ENCODE measurements around the gene CSNK1D.

CSNK1D gene

DNA sequence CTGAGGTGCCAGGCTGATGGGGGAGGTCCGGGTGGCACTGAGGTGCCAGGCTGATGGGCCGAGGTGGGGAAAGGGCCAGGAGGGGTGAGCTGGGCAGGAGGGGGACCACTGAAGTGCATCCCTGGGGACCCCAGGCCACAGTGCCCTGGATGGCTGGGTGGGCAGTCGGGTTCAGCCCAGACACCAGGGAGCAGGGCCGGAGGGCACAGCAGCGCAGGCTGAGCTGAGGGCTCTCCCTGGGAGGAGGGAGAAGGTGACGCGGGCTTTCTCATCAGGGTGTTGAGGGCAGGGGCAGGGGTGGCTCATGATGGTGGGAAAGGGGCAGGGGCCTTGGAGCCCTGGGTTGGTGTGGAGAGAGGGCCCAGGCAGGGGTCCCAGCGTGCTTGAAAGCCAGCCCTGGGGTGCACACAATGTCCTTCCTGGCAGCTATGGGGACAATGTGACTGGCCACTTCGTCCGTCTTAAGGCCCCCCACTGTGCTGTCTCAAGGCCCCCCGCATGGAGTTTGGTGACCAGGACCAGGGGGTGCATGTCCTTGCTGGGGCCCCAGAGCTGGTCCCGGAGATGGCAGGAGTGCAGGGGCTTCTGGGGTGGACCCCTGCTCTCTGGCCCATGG lies 27.9 kb upstream of the CSNK1D start:
- Histone ChIP-seq H3K14ac (ENCODE audit: low read length) (no peak overlapping the region), H3K79me2 (ENCODE audit: control insufficient read depth, insufficient read depth, low read length, poor library complexity) (no peaks in the 10 kb centered on the region), H2BK12ac (ENCODE audit: low read length) (no peak overlapping the region), H4K91ac (ENCODE audit: low read depth, low read length) (no peak overlapping the region), H2BK120ac (ENCODE audit: insufficient read depth, low read length, poor library complexity) (no peak overlapping the region), H3K4me3 (ENCODE audit: low read depth, low read length) (no peak overlapping the region), H3K18ac (ENCODE audit: low read length) (no peak overlapping the region), H3K27ac (ENCODE audit: low read depth, low read length) (no peak overlapping the region), H3K9ac (ENCODE audit: low read length) (no peak overlapping the region), H3K4ac (ENCODE audit: low read depth, low read length) (no peak overlapping the region), H3K4me2 (ENCODE audit: low read length) (no peak overlapping the region), H2AFZ (ENCODE audit: insufficient read depth, low read length, poor library complexity) (no peak overlapping the region), H3K79me1 (ENCODE audit: low read length) (no peaks in the 10 kb centered on the region), H3K9me3 (ENCODE audit: insufficient read depth, low read depth, low read length) (no peaks in the 10 kb centered on the region), H2BK5ac (ENCODE audit: low read depth, low read length, poor library complexity) (no peak overlapping the region), H2AK5ac (ENCODE audit: low read length) (no peak overlapping the region), H3K23ac (ENCODE audit: low read length) (no peak overlapping the region), H3K27me3 (ENCODE audit: insufficient read depth, low read length) (no peaks in the 10 kb centered on the region), H3K4me1 (ENCODE audit: control insufficient read depth in 1 of 2, insufficient read depth in 2 of 2, low read length in 2 of 2) (peaks cover 0 to 2% of the 10 kb centered on the region in 2 experiments), H3K36me3 (ENCODE audit: control insufficient read depth in 1 of 2, insufficient read depth in 2 of 2, low read length in 2 of 2) (no peaks in the 10 kb centered on the region), H4K12ac (ENCODE audit: low read depth, low read length) (no peak overlapping the region), H4K8ac (ENCODE audit: low read depth, low read length) (no peak overlapping the region)
- WGBS (ENCODE audit: extremely low coverage, insufficient coverage, insufficient read length), result no CpG with 5 or more reads among the region's 12 CpGs
- DNase-seq, result no peak

DNA sequence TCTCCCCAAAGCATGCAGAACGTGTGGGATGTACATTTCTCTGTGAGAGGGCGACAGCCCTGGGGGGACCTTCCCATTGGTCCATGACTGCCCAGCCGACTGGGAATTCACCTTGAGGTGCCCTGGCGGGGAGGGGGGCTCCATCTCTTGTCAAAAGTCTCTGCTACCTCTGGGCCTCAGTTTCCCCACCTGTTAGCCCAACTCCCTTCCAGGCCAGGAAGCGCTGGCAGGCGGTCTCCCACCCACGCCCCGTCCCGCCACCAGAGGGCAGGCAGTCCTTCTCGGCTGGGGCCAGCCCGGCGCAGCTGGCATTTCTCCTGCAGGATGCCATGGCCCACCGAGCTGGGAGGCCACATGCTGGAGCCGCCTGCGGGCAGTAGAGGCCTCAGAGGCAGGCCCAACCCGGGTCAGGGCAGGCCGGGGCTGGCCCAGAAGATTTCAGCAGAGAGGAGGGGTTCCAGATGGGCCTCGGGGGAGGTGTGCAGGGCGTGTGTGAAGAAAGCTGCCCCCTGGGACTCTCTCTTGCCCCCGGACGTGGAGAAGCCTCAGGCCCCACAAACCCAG lies 27.3 kb upstream of the CSNK1D start:
- no peak overlapping the region for H3K14ac ChIP-seq (ENCODE audit: low read length)
- H2BK120ac ChIP-seq (ENCODE audit: insufficient read depth, low read length, poor library complexity), result no peak overlapping the region
- no peaks in the 10 kb centered on the region for H3K36me3 ChIP-seq (ENCODE audit: control insufficient read depth in 1 of 2, insufficient read depth in 2 of 2, low read length in 2 of 2)
- peak; percentile 30 to 56 for DNase-seq
- WGBS (ENCODE audit: extremely low coverage, insufficient coverage, insufficient read length), result no CpG with 5 or more reads among the region's 21 CpGs
- no peak overlapping the region for H3K23ac ChIP-seq (ENCODE audit: low read length)
- no peak overlapping the region for H3K9ac ChIP-seq (ENCODE audit: low read length)
- H2BK5ac ChIP-seq (ENCODE audit: low read depth, low read length, poor library complexity), result no peak overlapping the region
- no peak overlapping the region for H3K27ac ChIP-seq (ENCODE audit: low read depth, low read length)
- no peak overlapping the region for H4K91ac ChIP-seq (ENCODE audit: low read depth, low read length)
- no peak overlapping the region for H4K12ac ChIP-seq (ENCODE audit: low read depth, low read length)
- H3K4ac ChIP-seq (ENCODE audit: low read depth, low read length), result no peak overlapping the region
- H3K9me3 ChIP-seq (ENCODE audit: insufficient read depth, low read depth, low read length), result no peaks in the 10 kb centered on the region
- H2BK12ac ChIP-seq (ENCODE audit: low read length), result no peak overlapping the region
- H3K27me3 ChIP-seq (ENCODE audit: insufficient read depth, low read length), result no peaks in the 10 kb centered on the region
- no peak overlapping the region for H3K18ac ChIP-seq (ENCODE audit: low read length)
- peaks cover 0 to 2% of the 10 kb centered on the region in 2 experiments for H3K4me1 ChIP-seq (ENCODE audit: control insufficient read depth in 1 of 2, insufficient read depth in 2 of 2, low read length in 2 of 2)
- H2AFZ ChIP-seq (ENCODE audit: insufficient read depth, low read length, poor library complexity), result no peak overlapping the region
- no peak overlapping the region for H3K4me3 ChIP-seq (ENCODE audit: low read depth, low read length)
- H3K79me2 ChIP-seq (ENCODE audit: control insufficient read depth, insufficient read depth, low read length, poor library complexity), result no peaks in the 10 kb centered on the region
- H2AK5ac ChIP-seq (ENCODE audit: low read length), result no peak overlapping the region
- H3K79me1 ChIP-seq (ENCODE audit: low read length), result no peaks in the 10 kb centered on the region
- H3K4me2 ChIP-seq (ENCODE audit: low read length), result no peak overlapping the region
- no peak overlapping the region for H4K8ac ChIP-seq (ENCODE audit: low read depth, low read length)

DNA sequence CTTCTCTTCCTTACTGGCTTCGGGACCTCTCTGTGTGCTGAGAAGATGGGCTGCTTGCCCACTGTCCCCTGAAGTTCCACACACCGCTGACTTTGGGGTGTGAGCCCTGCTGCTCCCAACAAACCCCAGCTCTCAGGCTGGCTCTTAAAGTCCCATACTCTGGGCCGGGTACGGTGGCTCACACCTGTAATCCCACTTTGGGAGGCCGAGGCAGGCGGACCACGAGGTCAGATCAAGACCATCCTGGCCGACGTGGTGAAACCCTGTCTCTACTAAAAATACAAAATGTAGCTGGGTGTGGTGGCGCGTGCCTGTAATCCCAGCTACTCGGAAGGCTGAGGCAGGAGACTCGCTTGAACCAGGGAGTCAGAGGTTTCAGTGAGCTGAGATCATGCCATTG lies 26.7 kb upstream of the CSNK1D start:
- no peaks in the 10 kb centered on the region for H3K79me2 ChIP-seq (ENCODE audit: control insufficient read depth, insufficient read depth, low read length, poor library complexity)
- no peaks in the 10 kb centered on the region for H3K27me3 ChIP-seq (ENCODE audit: insufficient read depth, low read length)
- no CpG with 5 or more reads among the region's 13 CpGs for WGBS (ENCODE audit: extremely low coverage, insufficient coverage, insufficient read length)
- no peak overlapping the region for H3K4me2 ChIP-seq (ENCODE audit: low read length)
- no peak overlapping the region for H3K4me3 ChIP-seq (ENCODE audit: low read depth, low read length)
- DNase-seq, result no peak
- no peaks in the 10 kb centered on the region for H3K36me3 ChIP-seq (ENCODE audit: control insufficient read depth in 1 of 2, insufficient read depth in 2 of 2, low read length in 2 of 2)
- H3K14ac ChIP-seq (ENCODE audit: low read length), result no peak overlapping the region
- H4K8ac ChIP-seq (ENCODE audit: low read depth, low read length), result no peak overlapping the region
- no peak overlapping the region for H4K12ac ChIP-seq (ENCODE audit: low read depth, low read length)
- H3K4ac ChIP-seq (ENCODE audit: low read depth, low read length), result no peak overlapping the region
- H3K27ac ChIP-seq (ENCODE audit: low read depth, low read length), result no peak overlapping the region
- H3K18ac ChIP-seq (ENCODE audit: low read length), result no peak overlapping the region
- H2BK12ac ChIP-seq (ENCODE audit: low read length), result no peak overlapping the region
- H2AFZ ChIP-seq (ENCODE audit: insufficient read depth, low read length, poor library complexity), result no peak overlapping the region
- no peak overlapping the region for H3K23ac ChIP-seq (ENCODE audit: low read length)
- no peak overlapping the region for H3K9ac ChIP-seq (ENCODE audit: low read length)
- no peaks in the 10 kb centered on the region for H3K79me1 ChIP-seq (ENCODE audit: low read length)
- H2AK5ac ChIP-seq (ENCODE audit: low read length), result no peak overlapping the region
- no peak overlapping the region for H2BK5ac ChIP-seq (ENCODE audit: low read depth, low read length, poor library complexity)
- H3K9me3 ChIP-seq (ENCODE audit: insufficient read depth, low read depth, low read length), result no peaks in the 10 kb centered on the region
- H3K4me1 ChIP-seq (ENCODE audit: control insufficient read depth in 1 of 2, insufficient read depth in 2 of 2, low read length in 2 of 2), result peaks cover 0 to 2% of the 10 kb centered on the region in 2 experiments
- no peak overlapping the region for H2BK120ac ChIP-seq (ENCODE audit: insufficient read depth, low read length, poor library complexity)
- H4K91ac ChIP-seq (ENCODE audit: low read depth, low read length), result no peak overlapping the region

DNA sequence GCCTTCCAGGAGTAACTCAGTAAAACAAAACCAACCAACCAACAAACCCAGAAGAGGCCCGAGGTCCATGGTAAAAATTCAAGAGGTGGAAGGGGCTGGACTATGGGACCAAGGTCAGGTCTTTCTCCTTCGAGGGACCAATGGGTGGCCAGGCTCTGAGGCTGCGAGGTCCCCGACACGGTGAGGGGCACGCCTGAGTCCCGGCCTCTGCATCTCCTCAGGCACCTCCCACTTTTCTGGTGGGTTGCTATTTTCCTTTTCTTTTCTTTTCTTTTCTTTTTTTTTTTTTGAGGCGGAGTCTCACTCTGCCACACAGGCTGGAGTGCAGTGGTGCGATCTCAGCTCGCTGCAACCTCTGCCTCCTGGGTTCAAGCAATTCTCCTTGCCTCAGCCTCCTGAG lies 26.0 kb upstream of the CSNK1D start:
- Histone ChIP-seq H3K4me2 (ENCODE audit: low read length) (no peak overlapping the region), H3K9me3 (ENCODE audit: insufficient read depth, low read depth, low read length) (no peaks in the 10 kb centered on the region), H3K14ac (ENCODE audit: low read length) (no peak overlapping the region), H3K79me1 (ENCODE audit: low read length) (no peaks in the 10 kb centered on the region), H3K18ac (ENCODE audit: low read length) (no peak overlapping the region), H3K9ac (ENCODE audit: low read length) (no peak overlapping the region), H3K4me1 (ENCODE audit: control insufficient read depth in 1 of 2, insufficient read depth in 2 of 2, low read length in 2 of 2) (no peaks in the 10 kb centered on the region), H4K8ac (ENCODE audit: low read depth, low read length) (no peak overlapping the region), H3K23ac (ENCODE audit: low read length) (no peak overlapping the region), H3K4ac (ENCODE audit: low read depth, low read length) (no peak overlapping the region), H4K12ac (ENCODE audit: low read depth, low read length) (no peak overlapping the region), H3K36me3 (ENCODE audit: control insufficient read depth in 1 of 2, insufficient read depth in 2 of 2, low read length in 2 of 2) (no peaks in the 10 kb centered on the region), H4K91ac (ENCODE audit: low read depth, low read length) (no peak overlapping the region), H2BK12ac (ENCODE audit: low read length) (no peak overlapping the region), H2AK5ac (ENCODE audit: low read length) (no peak overlapping the region), H3K4me3 (ENCODE audit: low read depth, low read length) (no peak overlapping the region), H2BK120ac (ENCODE audit: insufficient read depth, low read length, poor library complexity) (no peak overlapping the region), H3K27me3 (ENCODE audit: insufficient read depth, low read length) (no peaks in the 10 kb centered on the region), H3K79me2 (ENCODE audit: control insufficient read depth, insufficient read depth, low read length, poor library complexity) (no peaks in the 10 kb centered on the region), H3K27ac (ENCODE audit: low read depth, low read length) (no peak overlapping the region), H2AFZ (ENCODE audit: insufficient read depth, low read length, poor library complexity) (no peak overlapping the region), H2BK5ac (ENCODE audit: low read depth, low read length, poor library complexity) (no peak overlapping the region)
- no peak for DNase-seq
- WGBS (ENCODE audit: extremely low coverage, insufficient coverage, insufficient read length), result no CpG with 5 or more reads among the region's 10 CpGs
